Testis (tissue), 3 donors: ENCODE data around the gene PHRF1. TPM values are rescaled to one million over a fixed set of nuclear protein-coding genes. Genes with fewer than 3 reads are reported as not detected.

Source experiments
- DNase-seq: peaks from one replicate; pipeline ENCODE4 v3.0.0-alpha.2; 2019
- H3K27ac ChIP-seq, 2 donors: fragments of 200-600 bp; sonication (generic); one replicate each; pipeline ENCODE4 v1.5.1; 2019
- H3K27me3 ChIP-seq: fragments of 200-600 bp; sonication (generic); one replicate; pipeline ENCODE4 v1.5.1; 2019
- H3K36me3 ChIP-seq: fragments of 200-600 bp; sonication (generic); one replicate; pipeline ENCODE4 v1.5.1; 2017; ENCODE audit warnings: low read depth; ENCODE audit errors: missing control alignments
- H3K4me1 ChIP-seq: fragments of 200-600 bp; sonication (generic); one replicate; pipeline ENCODE4 v1.5.1; 2019
- H3K4me3 ChIP-seq, 2 donors: fragments of 200-600 bp; sonication (generic); one replicate each; pipeline ENCODE4 v1.5.1; 2017 to 2019
- H3K9me3 ChIP-seq: fragments of 200-600 bp; sonication (generic); one replicate; pipeline ENCODE4 v1.5.1; 2017
- CTCF ChIP-seq, 3 experiments: fragments of 450-650 bp in 2 of 3; fragments of 200-600 bp in 1 of 3; sonication (generic) in 1 of 3; IDR thresholded peaks; one replicate each; pipeline ENCODE4 v1.5.1; 2016 to 2019; ENCODE audit warnings: antibody characterized with exemption in 3 of 3, mild to moderate bottlenecking in 2 of 3, moderate library complexity in 1 of 3
- POLR2A ChIP-seq: fragments of 450-650 bp; IDR thresholded peaks from one replicate; pipeline ENCODE4 v1.6.1; 2017; ENCODE audit warnings: antibody characterized with exemption, mild to moderate bottlenecking, moderate library complexity
- WGBS, 2 donors: methylation state at CpG; one replicate each; pipeline ENCODE4 v1.1.5; 2018; 5-methylcytosine and 5-hydroxymethylcytosine counted together
- intact Hi-C: fragments of 100-400 bp; cut with DNase I; formaldehyde crosslinking; loops from one replicate; pipeline ENCODE4 v1.15.1; 2023; ENCODE audit warnings: low total_unique reads
- polyA plus RNA-seq: library from polyadenylated mRNA; stranded (reverse); fragments of 350-450 nt; fragmentation: Illumina TruSeq; extraction: RNeasy Lipid Tissue Mini Kit (QIAGEN cat#74804); gene quantifications from one replicate; pipeline ENCODE4 v1.2.3, GENCODE V29; 2014; ENCODE audit warnings: low read depth, low replicate concordance; ENCODE audit not compliant: insufficient read depth
- total RNA-seq, 2 donors: library from RNA; depleted of rRNA; stranded (reverse); fragments of >200 nt; gene quantifications; one replicate each; pipeline ENCODE4 v1.2.3, GENCODE V29; 2016

The PHRF1 gene
- total and polyA plus RNA-seq, 3 donors from 2014 or later, result 30.2 to 74.4 (median 62.9) TPM

GRCh38 chr11:607971-608659 lies 31.8 kb downstream of the PHRF1 start:
- WGBS, 2 donors, result 74 to 75% methylated on average over 17 to 45 of the region's 45 CpGs
- TF ChIP-seq POLR2A (no peak), CTCF (IDR thresholded peaks at IDR 0.05) (no peak)
- DNase-seq, result no peak
- no peaks in the 10 kb centered on the region for H3K9me3 ChIP-seq
- H3K4me3 ChIP-seq, result no peak overlapping the region
- peak overlapping the region in 1 of 2 donors; percentile 8 for H3K27ac ChIP-seq
- intact Hi-C loops, result no loop called here
- H3K27me3 ChIP-seq, result no peaks in the 10 kb centered on the region
- no peaks in the 10 kb centered on the region for H3K36me3 ChIP-seq
- peaks cover 15% of the 10 kb centered on the region for H3K4me1 ChIP-seq

- 47 to 77% methylated on average over 16 to 28 of the region's 28 CpGs for WGBS, 2 donors
- Histone ChIP-seq H3K9me3 (no peaks in the 10 kb centered on the region), H3K27me3 (no peaks in the 10 kb centered on the region), H3K36me3 (no peaks in the 10 kb centered on the region), H3K27ac (peak overlapping the region in 1 of 2 donors; percentile 8), H3K4me1 (peaks cover 15% of the 10 kb centered on the region), H3K4me3 (no peak overlapping the region)
- peak; percentile 48 for DNase-seq
- TF ChIP-seq POLR2A, result no peak
- no peak for TF ChIP-seq CTCF (IDR thresholded peaks at IDR 0.05)
- intact Hi-C loops, result no loop called here
Measured at GRCh38 chr11:608791-609251, 32.6 kb downstream of the PHRF1 start.

- H3K4me1 ChIP-seq, result peaks cover 20% of the 10 kb centered on the region
- WGBS, 2 donors, result 93 to 95% methylated on average over 11 to 28 of the region's 28 CpGs
- no peaks in the 10 kb centered on the region for H3K27me3 ChIP-seq
- peak overlapping the region in 1 of 2 donors; percentile 8 for H3K27ac ChIP-seq
- H3K36me3 ChIP-seq, result no peaks in the 10 kb centered on the region
- no peak overlapping the region for H3K4me3 ChIP-seq
- no peak for TF ChIP-seq CTCF (IDR thresholded peaks at IDR 0.05)
- TF ChIP-seq POLR2A, result no peak
- intact Hi-C loops, result no loop called here
- H3K9me3 ChIP-seq, result no peaks in the 10 kb centered on the region
- DNase-seq, result no peak
Measured at GRCh38 chr11:609341-609811, 33.1 kb downstream of the PHRF1 start.

- no peaks in the 10 kb centered on the region for H3K27me3 ChIP-seq
- H3K36me3 ChIP-seq, result no peaks in the 10 kb centered on the region
- TF ChIP-seq CTCF (IDR thresholded peaks at IDR 0.05) (no peak), POLR2A (no peak)
- no peak for DNase-seq
- intact Hi-C loops, result no loop called here
- no peak overlapping the region for H3K27ac ChIP-seq
- no peaks in the 10 kb centered on the region for H3K9me3 ChIP-seq
- no peak overlapping the region for H3K4me3 ChIP-seq
- 88 to 94% methylated on average over 6 to 18 of the region's 18 CpGs for whole genome bisulfite sequencing, 2 donors
- H3K4me1 ChIP-seq, result peaks cover 29% of the 10 kb centered on the region
Measured at GRCh38 chr11:610146-610801, 34.0 kb downstream of the PHRF1 start.
